Skin epidermis (tissue), 12 donors: Measurements from ENCODE around the gene EFNB3.
A peak's percentile ranks its signal among the peaks of the same experiment; 100 is the strongest.

Experiments
- H3K27ac ChIP-seq, 21 experiments: fragments of 200-600 bp; sonication (generic) in 11 of 21; one replicate each; pipeline ENCODE4 v1.5.0; 2020; ENCODE audit warnings: mild to moderate bottlenecking in 3 of 21, inconsistent platforms in 2 of 21, moderate library complexity in 2 of 21
- H3K4me3 ChIP-seq, 7 experiments: fragments of 200-600 bp; sonication (generic) in 2 of 7; one replicate each; pipeline ENCODE4 v1.5.0; 2020; ENCODE audit warnings: inconsistent platforms in 2 of 7, mild to moderate bottlenecking in 2 of 7, moderate library complexity in 1 of 7

Gene EFNB3

GRCh38 chr17:7754656-7755055 lies 49.7 kb downstream of the EFNB3 start:
- Histone ChIP-seq H3K4me3 (no peak overlapping the region), H3K27ac (no peak overlapping the region)

- no peak overlapping the region for H3K4me3 ChIP-seq
- H3K27ac ChIP-seq, result peak overlapping the region in 1 of 21 experiments; percentile 9
Observed at GRCh38 chr17:7755095-7755890, 50.3 kb downstream of the EFNB3 start.

- Histone ChIP-seq H3K27ac (no peak overlapping the region), H3K4me3 (no peak overlapping the region)
Observed at GRCh38 chr17:7756968-7757367, 52.0 kb downstream of the EFNB3 start.
